H1 (cell line): Measurements from ENCODE around the gene MTARC2. TPM values are rescaled to one million over a fixed set of nuclear protein-coding genes. Genes with fewer than 3 reads are reported as not detected.

ENCODE experiments used
- CTCF ChIA-PET: fragments of 300-600 bp; sonication (Branson Sonifier 250); formaldehyde crosslinking; loops from one replicate; lab custom pipeline; 2021; ENCODE audit not compliant: partially characterized antibody; lab: Charles Lee
- POLR2A ChIA-PET: fragments of 300-600 bp; sonication (Branson Sonifier 250); formaldehyde crosslinking; loops from one replicate; lab custom pipeline; 2021; ENCODE audit warnings: inconsistent platforms; ENCODE audit not compliant: partially characterized antibody; lab: Charles Lee
- DNase-seq, 2 experiments: peaks; one replicate each; pipeline versions ENCODE4 v3.0.0 to v3.0.0-alpha.2; 2010 to 2022; ENCODE audit warnings: low spot score in 2 of 2, low read depth in 1 of 2, mixed read lengths in 1 of 2
- FAIRE-seq: peaks from 2 replicates; lab custom pipeline; 2011; peaks lifted over from hg19 to GRCh38; lab: Jason Lieb, UNC
- H2AFZ ChIP-seq: 2 replicates; pipeline ENCODE4 v1.8.1; 2012; ENCODE audit warnings: low read length, inconsistent platforms
- H2AK5ac ChIP-seq: 2 replicates; pipeline ENCODE4 v1.6.1; 2013; ENCODE audit warnings: low read depth, low read length
- H2BK120ac ChIP-seq: replicated peaks from 2 replicates; pipeline ENCODE3; 2013; ENCODE audit warnings: low read depth, low read length, inconsistent platforms
- H2BK12ac ChIP-seq: 2 replicates; pipeline ENCODE4 v1.6.1; 2013; ENCODE audit warnings: low read depth, low read length
- H2BK15ac ChIP-seq: 2 replicates; pipeline ENCODE4 v1.6.1; 2013; ENCODE audit warnings: low read length
- H2BK20ac ChIP-seq: 2 replicates; pipeline ENCODE4 v1.6.1; 2013; ENCODE audit warnings: low read length
- H2BK5ac ChIP-seq: 2 replicates; pipeline ENCODE4 v1.6.1; 2013; ENCODE audit warnings: low read depth, low read length
- H3K14ac ChIP-seq: 2 replicates; pipeline ENCODE4 v1.6.1; 2013; ENCODE audit warnings: inconsistent platforms; ENCODE audit not compliant: insufficient read length
- H3K18ac ChIP-seq: 2 replicates; pipeline ENCODE4 v1.6.1; 2013; ENCODE audit warnings: low read length; ENCODE audit errors: extremely low read depth
- H3K23ac ChIP-seq: 2 replicates; pipeline ENCODE4 v1.6.1; 2013; ENCODE audit warnings: inconsistent platforms; ENCODE audit not compliant: insufficient read length
- H3K23me2 ChIP-seq: 2 replicates; pipeline ENCODE4 v1.6.1; 2013; ENCODE audit warnings: low read depth, low read length
- H3K27ac ChIP-seq: 2 replicates; pipeline ENCODE4 v1.6.1; 2011; ENCODE audit warnings: low read depth, low read length, inconsistent platforms
- H3K27me3 ChIP-seq, 4 experiments: replicated peaks in 1 of 4; 1 replicate in 1 of 4; 2 replicates in 3 of 4; pipeline versions ENCODE4 v1.6.1 to v1.8.1; 2011 to 2013; ENCODE audit warnings: low read length in 3 of 4, mild to moderate bottlenecking in 3 of 4, inconsistent platforms in 2 of 4, mixed read lengths in 2 of 4, moderate library complexity in 1 of 4; ENCODE audit not compliant: control insufficient read depth in 3 of 4, insufficient read depth in 3 of 4; ENCODE audit errors: extremely low read depth in 1 of 4
- H3K36me3 ChIP-seq, 4 experiments: 2 replicates each; pipeline versions ENCODE4 v1.6.1 to v1.8.1; 2011 to 2013; ENCODE audit warnings: mild to moderate bottlenecking in 4 of 4, low read length in 3 of 4, moderate library complexity in 2 of 4, control low read depth in 1 of 4, inconsistent platforms in 1 of 4; ENCODE audit not compliant: insufficient read depth in 4 of 4, control insufficient read depth in 2 of 4
- H3K4ac ChIP-seq: replicated peaks from 2 replicates; pipeline ENCODE3; 2013; ENCODE audit warnings: low read length, low read depth, mixed read lengths, inconsistent platforms; ENCODE audit not compliant: insufficient read length
- H3K4me1 ChIP-seq, 4 experiments: replicated peaks in 1 of 4; 1 replicate in 1 of 4; 2 replicates in 3 of 4; pipeline versions ENCODE4 v1.6.1 to v1.8.1; 2011 to 2013; ENCODE audit warnings: low read length in 3 of 4, inconsistent platforms in 2 of 4, mixed read lengths in 1 of 4; ENCODE audit not compliant: insufficient read depth in 4 of 4, control insufficient read depth in 3 of 4
- H3K4me2 ChIP-seq, 2 experiments: 2 replicates each; pipeline versions ENCODE4 v1.6.1 to v1.8.1; 2011 to 2013; ENCODE audit warnings: low read depth in 2 of 2, low read length in 2 of 2, control low read depth in 1 of 2, inconsistent platforms in 1 of 2, mild to moderate bottlenecking in 1 of 2; ENCODE audit not compliant: insufficient read depth in 1 of 2
- H3K4me3 ChIP-seq, 4 experiments: fragments of 200-600, 300-600 bp in 1 of 4; sonication (generic), shearing (Covaris generic), sonication (Bioruptor Twin) in 1 of 4; 2 replicates each; pipeline versions ENCODE4 v1.5.1 to v1.8.1; 2011 to 2016; ENCODE audit warnings: low read length in 4 of 4, low read depth in 3 of 4, control low read depth in 2 of 4, inconsistent platforms in 2 of 4, mild to moderate bottlenecking in 2 of 4, mixed read lengths in 1 of 4, moderate library complexity in 1 of 4; ENCODE audit not compliant: insufficient read depth in 2 of 4; ENCODE audit errors: extremely low read depth in 1 of 4
- H3K56ac ChIP-seq: replicated peaks from 2 replicates; pipeline ENCODE3; 2013; ENCODE audit warnings: low read depth, mild to moderate bottlenecking, mixed read lengths, low read length, inconsistent platforms; ENCODE audit not compliant: insufficient read length
- H3K79me1 ChIP-seq: 2 replicates; pipeline ENCODE4 v1.6.1; 2013; ENCODE audit warnings: low read depth, low read length, control low read depth
- H3K79me2 ChIP-seq, 2 experiments: 2 replicates each; pipeline versions ENCODE4 v1.6.1 to v1.8.1; 2012 to 2013; ENCODE audit warnings: low read length in 2 of 2, mild to moderate bottlenecking in 2 of 2, inconsistent platforms in 1 of 2; ENCODE audit not compliant: insufficient read depth in 2 of 2, control insufficient read depth in 1 of 2
- H3K9ac ChIP-seq, 4 experiments: replicated peaks in 1 of 4; 1 replicate in 1 of 4; 2 replicates in 3 of 4; pipeline versions ENCODE4 v1.6.1 to v1.8.1; 2011 to 2013; ENCODE audit warnings: low read depth in 3 of 4, low read length in 3 of 4, control low read depth in 2 of 4, mild to moderate bottlenecking in 2 of 4, moderate library complexity in 2 of 4, inconsistent platforms in 1 of 4; ENCODE audit errors: extremely low read depth in 1 of 4
- H3K9me3 ChIP-seq, 2 experiments: 2 replicates each; pipeline versions ENCODE4 v1.6.1 to v1.8.1; 2012 to 2013; ENCODE audit warnings: mild to moderate bottlenecking in 2 of 2, moderate library complexity in 2 of 2, control low read depth in 1 of 2, inconsistent platforms in 1 of 2, low read depth in 1 of 2, low read length in 1 of 2, mixed read lengths in 1 of 2; ENCODE audit not compliant: insufficient read depth in 2 of 2
- H4K20me1 ChIP-seq, 2 experiments: replicated peaks in 1 of 2; 2 replicates each; pipeline versions ENCODE3 to v1.8.1; 2011 to 2013; ENCODE audit warnings: inconsistent platforms in 2 of 2, low read length in 2 of 2, mild to moderate bottlenecking in 1 of 2; ENCODE audit not compliant: insufficient read depth in 2 of 2, control insufficient read depth in 1 of 2
- H4K5ac ChIP-seq: 2 replicates; pipeline ENCODE4 v1.6.1; 2013; ENCODE audit warnings: low read length, low read depth, mixed read lengths, inconsistent platforms; ENCODE audit not compliant: insufficient read length
- H4K8ac ChIP-seq: 2 replicates; pipeline ENCODE4 v1.8.0; 2013; ENCODE audit warnings: mild to moderate bottlenecking, moderate library complexity, low read length, inconsistent platforms; ENCODE audit not compliant: insufficient read depth; ENCODE audit errors: extremely low read depth
- H4K91ac ChIP-seq: replicated peaks from 2 replicates; pipeline ENCODE3; 2013; ENCODE audit warnings: low read length, mixed read lengths, inconsistent platforms; ENCODE audit not compliant: insufficient read length
- EP300 ChIP-seq, 2 experiments: IDR thresholded peaks; 1 replicate in 1 of 2; 2 replicates in 1 of 2; pipeline ENCODE4 v1.6.1; 2011 to 2012; ENCODE audit warnings: low read depth in 2 of 2, low read length in 2 of 2, mild to moderate bottlenecking in 2 of 2, borderline replicate concordance in 1 of 2, inconsistent platforms in 1 of 2, moderate library complexity in 1 of 2
- HDAC2 ChIP-seq, 2 experiments: fragments of 300-600 bp in 1 of 2; sonication (generic) in 1 of 2; IDR thresholded peaks; 2 replicates each; pipeline ENCODE4 v1.6.1; 2011 to 2012; ENCODE audit warnings: low read depth in 2 of 2, low read length in 2 of 2, mild to moderate bottlenecking in 2 of 2, moderate library complexity in 2 of 2, borderline replicate concordance in 1 of 2, inconsistent platforms in 1 of 2
- NRF1 ChIP-seq: IDR thresholded peaks from 2 replicates; pipeline ENCODE4 v1.6.1; 2011; ENCODE audit warnings: mild to moderate bottlenecking, low read depth, low read length, improper control_type of control experiment
- RAD21 ChIP-seq, 2 experiments: IDR thresholded peaks in 1 of 2; conservative IDR thresholded peaks in 1 of 2; 2 replicates each; pipeline ENCODE4 v1.6.1; 2011; ENCODE audit warnings: low read depth in 2 of 2, low read length in 2 of 2, improper control_type of control experiment in 1 of 2, inconsistent platforms in 1 of 2, mild to moderate bottlenecking in 1 of 2, moderate library complexity in 1 of 2
- WGBS, 2 experiments: shearing (Covaris generic) in 1 of 2; methylation state at CpG; one replicate each; pipeline versions ENCODE4 v1.1.6 to v1.1.7; 2013 to 2015; ENCODE audit warnings: low lambda C conversion rate in 2 of 2, mixed read lengths in 2 of 2, inconsistent platforms in 1 of 2, low coverage in 1 of 2, missing lambda C conversion rate in 1 of 2; ENCODE audit not compliant: insufficient replicate concordance in 2 of 2, insufficient coverage in 1 of 2, insufficient read length in 1 of 2; ENCODE audit errors: extremely low coverage in 1 of 2, missing lambda C conversion rate in 1 of 2; 5-methylcytosine and 5-hydroxymethylcytosine counted together
- polyA plus RNA-seq, 7 experiments: library from polyadenylated mRNA; depleted of rRNA in 3 of 7; stranded (reverse) in 5 of 7; unstranded in 2 of 7; fragments of >200 nt in 5 of 7; fragments of 200-250 nt in 2 of 7; gene quantifications; 1 replicate in 5 of 7; 2 replicates in 1 of 7; 4 replicates in 1 of 7; pipeline versions ENCODE4 v1.2.1 to v1.2.3, GENCODE V29; 2011 to 2013; ENCODE audit warnings: missing spikeins in 2 of 7, mixed read lengths in 2 of 7
- total RNA-seq: library from RNA; stranded (reverse); fragmentation: NEBNext Ultra II Directional; extraction: Animal tissue kit (Norgen Biotek cat#: 25700); gene quantifications from 2 replicates; pipeline ENCODE4 v1.2.1, GENCODE V29; 2021
- TF ChIP-seq, protein P1 (sequence below), 3 experiments: IDR thresholded peaks; 1 replicate in 2 of 3; 2 replicates in 1 of 3; pipeline versions ENCODE4 v1.5.1 to v1.6.1; 2011; ENCODE audit warnings: low read length in 3 of 3, mild to moderate bottlenecking in 3 of 3, inconsistent platforms in 2 of 3, low read depth in 1 of 3, moderate library complexity in 1 of 3; ENCODE audit not compliant: insufficient read depth in 1 of 3; ENCODE audit errors: control extremely low read depth in 1 of 3

MTARC2 gene
- total and polyA plus RNA-seq, 2 of the 8 experiments (the other 6 are each of a cell fraction or from before 2014, with no cell fraction given) = 7.2 to 7.9 TPM

DNA sequence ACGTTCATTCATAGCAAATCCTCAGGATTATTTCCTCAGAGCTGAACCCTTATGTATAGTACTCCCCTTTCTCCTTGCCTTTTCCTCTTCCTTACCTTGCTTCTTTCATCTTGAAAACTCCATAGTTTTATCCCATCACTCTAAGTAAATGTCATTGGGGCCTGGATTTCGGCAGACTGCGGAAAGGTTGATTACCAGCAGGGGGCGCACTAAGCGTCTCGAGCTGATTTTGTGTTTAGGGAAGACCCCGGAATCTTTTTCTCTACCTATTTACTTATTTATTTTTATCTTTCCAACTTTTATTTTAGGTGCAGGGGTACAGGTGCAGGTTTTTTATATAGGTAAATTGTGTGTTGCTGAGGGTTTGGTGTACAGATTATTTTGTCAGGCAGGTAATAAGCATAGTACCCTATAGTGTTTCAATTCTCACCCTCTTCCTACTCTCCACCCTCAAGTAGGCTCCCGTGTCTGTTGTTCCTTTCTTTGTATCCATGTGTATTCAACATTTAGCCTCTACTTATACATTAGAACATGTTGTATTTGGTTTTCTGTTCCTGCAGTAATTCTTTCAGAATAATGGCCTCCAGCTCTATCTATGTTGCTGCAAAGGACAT, 27.2 kb downstream of the MTARC2 start:
- H4K5ac ChIP-seq = no peak overlapping the region
- H3K18ac ChIP-seq = no peak overlapping the region
- no peak overlapping the region for H2AFZ ChIP-seq
- H3K4me3 ChIP-seq = no peak overlapping the region
- no peak overlapping the region for H2BK15ac ChIP-seq
- H2AK5ac ChIP-seq = no peak overlapping the region
- no peaks in the 10 kb centered on the region for H3K79me1 ChIP-seq
- no peak overlapping the region for H3K56ac ChIP-seq
- no peak overlapping the region for H4K91ac ChIP-seq
- no peaks in the 10 kb centered on the region for H3K27me3 ChIP-seq
- WGBS, 2 experiments = 50% methylated on average over 5 of the region's 8 CpGs; no CpG with 5 or more reads in 1 of the 2 experiments
- H3K23me2 ChIP-seq = no peaks in the 10 kb centered on the region
- no peak overlapping the region for H2BK20ac ChIP-seq
- H3K4ac ChIP-seq = no peak overlapping the region
- H4K8ac ChIP-seq = no peak overlapping the region
- H2BK12ac ChIP-seq = no peak overlapping the region
- no peaks in the 10 kb centered on the region for H3K9me3 ChIP-seq
- POLR2A ChIA-PET = interaction anchor here (0.9 kb wide), 1 partner anchor 12 kb away, joined by 5 read pairs; no protein-coding TSS in a partner anchor
- TF ChIP-seq HDAC2 (IDR thresholded peaks at IDR 0.05; ENCODE audit: borderline replicate concordance in 1 of 2, low read depth in 2 of 2, low read length in 2 of 2) (no peak), NRF1 (no peak), RAD21 (IDR thresholded peaks at IDR 0.05 in 1 of 2, conservative IDR thresholded peaks at IDR 0.05 in 1 of 2; ENCODE audit: low read depth in 2 of 2, low read length in 2 of 2) (peak in 1 of 2 experiments; percentile 9; a peak in 1 of 4 replicates), EP300 (IDR thresholded peaks at IDR 0.05; ENCODE audit: borderline replicate concordance in 1 of 2, low read depth in 2 of 2, low read length in 2 of 2) (no peak)
- TF ChIP-seq, protein P1, sequence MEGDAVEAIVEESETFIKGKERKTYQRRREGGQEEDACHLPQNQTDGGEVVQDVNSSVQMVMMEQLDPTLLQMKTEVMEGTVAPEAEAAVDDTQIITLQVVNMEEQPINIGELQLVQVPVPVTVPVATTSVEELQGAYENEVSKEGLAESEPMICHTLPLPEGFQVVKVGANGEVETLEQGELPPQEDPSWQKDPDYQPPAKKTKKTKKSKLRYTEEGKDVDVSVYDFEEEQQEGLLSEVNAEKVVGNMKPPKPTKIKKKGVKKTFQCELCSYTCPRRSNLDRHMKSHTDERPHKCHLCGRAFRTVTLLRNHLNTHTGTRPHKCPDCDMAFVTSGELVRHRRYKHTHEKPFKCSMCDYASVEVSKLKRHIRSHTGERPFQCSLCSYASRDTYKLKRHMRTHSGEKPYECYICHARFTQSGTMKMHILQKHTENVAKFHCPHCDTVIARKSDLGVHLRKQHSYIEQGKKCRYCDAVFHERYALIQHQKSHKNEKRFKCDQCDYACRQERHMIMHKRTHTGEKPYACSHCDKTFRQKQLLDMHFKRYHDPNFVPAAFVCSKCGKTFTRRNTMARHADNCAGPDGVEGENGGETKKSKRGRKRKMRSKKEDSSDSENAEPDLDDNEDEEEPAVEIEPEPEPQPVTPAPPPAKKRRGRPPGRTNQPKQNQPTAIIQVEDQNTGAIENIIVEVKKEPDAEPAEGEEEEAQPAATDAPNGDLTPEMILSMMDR (IDR thresholded peaks at IDR 0.05; ENCODE audit: control extremely low read depth in 1 of 3, insufficient read depth in 1 of 3, low read depth in 1 of 3, low read length in 3 of 3) = peak; percentile 44 to 49 (median 49)
- FAIRE-seq (no peak), DNase-seq (peak in 1 of 2 experiments; percentile 66)
- H3K4me1 ChIP-seq = no peaks in the 10 kb centered on the region
- no peak overlapping the region for H3K4me2 ChIP-seq
- CTCF ChIA-PET = interaction anchor here (0.6 to 4.1 kb wide), 19 partner anchors 11 to 565 kb away, joined by 3 to 28 read pairs (median 4); partner anchors contain the start of genes MTARC1 and MTARC2
- H3K27ac ChIP-seq = no peak overlapping the region
- H3K79me2 ChIP-seq = no peaks in the 10 kb centered on the region
- no peaks in the 10 kb centered on the region for H4K20me1 ChIP-seq
- no peak overlapping the region for H2BK120ac ChIP-seq
- no peak overlapping the region for H2BK5ac ChIP-seq
- no peak overlapping the region for H3K23ac ChIP-seq
- no peak overlapping the region for H3K14ac ChIP-seq
- H3K9ac ChIP-seq = no peak overlapping the region
- no peaks in the 10 kb centered on the region for H3K36me3 ChIP-seq
